ENCODE measurements around the gene ZNF692.
A peak's percentile ranks its signal among the peaks of the same experiment; 100 is the strongest.
"Not testable (repeated sequence)": the region's sequence is repeated elsewhere in the genome, so short reads cannot be mapped to it uniquely, and the experiment has no call there.

Gene ZNF692

DNA sequence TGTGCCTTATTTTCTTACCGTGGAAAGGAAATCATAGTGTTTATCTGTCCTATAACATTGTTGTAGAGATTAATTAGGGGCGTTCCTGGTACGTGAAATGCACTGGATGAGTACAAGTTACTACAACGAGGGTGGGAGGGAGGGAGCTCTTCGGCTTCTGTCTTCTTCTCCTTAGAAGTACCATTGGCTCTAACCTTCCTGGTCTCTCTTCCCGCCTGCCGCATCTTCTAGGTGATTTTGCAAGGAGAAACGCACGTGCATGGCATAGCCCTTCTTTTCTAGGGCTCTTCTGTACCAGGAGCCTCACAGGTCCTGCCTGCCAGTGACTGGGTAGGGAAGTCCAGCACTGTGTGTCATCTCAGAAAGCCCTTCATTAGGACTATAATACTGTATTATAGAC lies 50.0 kb downstream of the ZNF692 start:
- no peak for DNase-seq (ENCODE audit: low spot score)

DNA sequence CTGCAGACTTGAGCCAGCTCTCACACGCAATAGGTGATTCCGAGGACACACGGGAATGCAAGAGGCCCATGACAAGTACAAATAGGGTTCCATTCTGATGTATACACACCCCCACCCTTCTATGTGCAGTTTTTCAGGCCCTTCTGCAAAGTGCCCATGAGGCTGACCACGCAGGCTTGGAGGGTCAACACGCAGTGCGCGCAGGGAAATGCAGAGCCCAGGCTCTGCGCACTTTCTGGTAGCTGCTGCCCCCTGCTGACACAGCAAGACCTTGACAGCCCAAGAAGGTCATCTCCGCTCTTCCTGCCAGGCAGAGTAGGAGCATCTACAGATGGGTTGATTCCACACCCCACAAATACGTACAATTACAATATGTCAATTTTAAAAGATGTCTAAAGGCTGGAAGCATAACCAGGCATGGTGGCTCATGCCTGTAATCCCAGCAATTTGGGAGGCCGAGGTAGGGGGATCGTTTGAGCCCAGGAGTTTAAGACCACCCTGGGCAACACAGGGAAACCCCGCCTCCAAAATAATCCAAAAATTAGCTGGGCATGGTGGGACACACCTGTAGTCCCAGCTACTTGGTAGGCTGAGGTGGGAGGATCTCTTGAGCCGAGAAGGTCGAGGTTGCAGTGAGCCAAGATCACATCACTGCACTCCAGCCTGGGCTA lies 51.7 kb downstream of the ZNF692 start:
- peak; percentile 59 for DNase-seq (ENCODE audit: low spot score)

DNA sequence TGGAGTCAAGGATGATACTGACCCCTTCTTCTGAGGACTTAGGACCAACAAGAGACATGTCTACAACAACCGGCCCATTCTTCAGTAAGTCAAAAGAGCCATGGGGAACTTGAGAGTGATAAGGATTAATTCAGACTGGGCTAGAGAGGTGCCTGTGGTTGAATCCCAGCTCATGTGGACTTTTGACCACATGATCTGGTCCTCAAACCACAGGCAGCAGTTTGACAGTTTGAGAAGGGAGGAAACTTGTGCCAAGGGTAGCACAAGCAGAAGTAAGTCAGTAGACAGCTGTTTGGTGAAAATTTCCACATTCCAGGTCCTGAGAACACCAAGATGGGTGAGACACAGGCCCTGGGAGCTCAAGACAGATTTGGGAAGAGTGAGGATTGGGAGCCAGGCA lies 53.0 kb downstream of the ZNF692 start:
- DNase-seq (ENCODE audit: low spot score), result no peak

DNA sequence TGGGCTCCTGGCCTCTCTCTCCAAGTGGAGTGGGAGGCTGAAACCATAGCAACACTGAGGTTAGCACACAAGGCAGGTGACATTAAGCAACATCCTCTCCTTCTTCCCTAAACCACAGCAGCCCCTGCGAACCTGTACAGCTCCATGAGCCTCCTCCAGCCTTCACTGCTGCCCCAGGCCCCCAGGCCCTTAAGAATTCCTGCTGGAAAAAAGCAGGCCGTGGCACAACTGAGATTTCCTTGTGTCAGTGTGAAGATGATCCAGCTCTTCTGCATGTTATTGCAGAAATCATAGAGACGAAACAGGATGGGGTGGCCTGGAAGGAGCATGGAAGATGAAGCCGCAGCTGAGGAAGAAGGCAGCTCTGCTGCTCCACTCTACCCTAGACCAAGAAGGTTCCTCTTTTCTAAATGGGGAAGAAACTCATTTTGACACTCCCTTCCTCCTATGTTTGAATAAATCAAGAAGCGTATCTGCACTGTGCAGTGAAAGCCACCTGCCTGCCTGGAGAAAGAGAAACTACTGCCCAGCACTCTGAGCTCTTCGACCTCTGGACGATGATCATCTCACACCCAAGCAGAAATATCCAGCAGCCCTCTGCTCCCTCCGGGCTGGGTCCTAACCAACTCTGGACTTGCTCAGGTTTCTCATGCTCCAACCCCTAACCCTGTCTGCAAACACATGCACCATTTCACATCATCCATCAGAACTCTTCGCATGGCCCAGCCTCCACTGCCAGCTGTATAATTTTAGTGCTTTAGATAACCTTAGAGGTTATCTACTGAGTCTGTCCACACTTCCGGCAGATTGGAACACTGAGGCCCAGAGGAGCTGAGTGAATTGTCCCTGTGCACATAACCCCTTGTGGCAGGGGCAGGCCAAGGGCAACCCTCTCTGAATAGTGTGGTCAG lies 53.9 kb downstream of the ZNF692 start:
- DNase-seq (ENCODE audit: low spot score), result peak; percentile 77

DNA sequence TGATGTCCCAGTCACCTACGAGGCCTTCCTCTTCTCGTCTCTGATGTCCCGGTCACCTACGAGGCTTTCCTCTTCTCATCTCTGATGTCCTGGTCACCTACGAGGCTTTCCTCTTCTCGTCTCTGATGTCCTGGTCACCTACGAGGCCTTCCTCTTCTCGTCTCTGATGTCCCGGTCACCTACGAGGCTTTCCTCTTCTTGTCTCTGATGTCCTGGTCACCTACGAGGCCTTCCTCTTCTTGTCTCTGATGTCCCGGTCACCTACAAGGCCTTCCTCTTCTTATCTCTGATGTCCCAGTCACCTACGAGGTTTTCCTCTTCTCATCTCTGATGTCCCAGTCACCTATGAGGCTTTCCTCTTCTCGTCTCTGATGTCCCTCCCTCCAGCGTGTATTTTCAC lies 55.4 kb downstream of the ZNF692 start:
- DNase-seq (ENCODE audit: low spot score), result not testable (repeated sequence)

DNA sequence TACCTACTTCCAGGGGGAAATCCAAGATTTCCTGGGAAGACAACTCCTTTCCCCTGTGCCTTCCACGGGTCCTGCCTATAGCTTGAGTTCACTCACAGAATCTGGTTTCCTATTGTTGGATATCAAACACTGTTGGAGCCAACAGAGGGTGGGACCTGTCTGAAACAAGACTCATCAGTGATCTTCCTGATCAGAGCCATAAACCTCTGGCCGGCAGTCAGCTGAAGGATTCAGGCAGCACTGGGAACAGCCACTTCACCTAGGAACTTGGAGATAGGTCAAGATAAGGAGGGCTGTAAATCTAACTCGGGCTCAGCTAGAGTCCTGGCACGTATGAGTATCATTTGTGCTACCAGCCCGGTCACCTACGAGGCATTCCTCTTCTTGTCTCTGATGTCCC lies 56.4 kb downstream of the ZNF692 start:
- no peak for DNase-seq (ENCODE audit: low spot score)

DNA sequence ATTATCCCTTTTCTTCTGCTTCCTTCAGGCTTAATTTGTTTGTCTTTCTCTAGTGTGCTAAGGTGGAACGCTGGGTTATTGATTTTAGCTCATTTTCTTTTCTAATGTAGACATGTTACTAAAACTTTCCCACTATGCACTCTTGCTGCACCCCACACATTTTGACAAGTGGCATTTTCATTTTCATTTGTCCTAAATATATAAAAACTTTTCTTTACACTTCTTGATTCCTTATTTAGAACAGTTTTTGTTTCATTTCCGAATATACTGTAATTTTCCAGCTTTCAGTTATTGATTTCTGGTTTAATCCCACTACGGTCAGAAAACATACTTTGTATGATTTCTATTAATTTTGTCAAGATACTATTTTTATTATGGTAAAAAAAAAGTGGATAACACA lies 58.4 kb downstream of the ZNF692 start:
- no peak for DNase-seq (ENCODE audit: low spot score)
